H9 (cell line): ENCODE data around the gene GET3. TPM values are rescaled to one million over a fixed set of nuclear protein-coding genes. Genes with fewer than 3 reads are reported as not detected.

ENCODE experiments used
- DNase-seq: peaks from one replicate; pipeline ENCODE4 v3.0.0-alpha.2; 2017
- H2AFZ ChIP-seq: one replicate; pipeline ENCODE4 v1.6.1; 2013; ENCODE audit warnings: mild to moderate bottlenecking, low read length, control low read depth, moderate library complexity
- H2AK5ac ChIP-seq: 2 replicates; pipeline ENCODE4 v1.6.1; 2013; ENCODE audit warnings: low read length, control low read depth, mixed read lengths; ENCODE audit not compliant: insufficient read length
- H2BK120ac ChIP-seq: one replicate; pipeline ENCODE4 v1.6.1; 2013; ENCODE audit warnings: low read depth, mild to moderate bottlenecking, low read length, control low read depth, inconsistent platforms; ENCODE audit not compliant: poor library complexity, severe bottlenecking
- H2BK12ac ChIP-seq: 2 replicates; pipeline ENCODE4 v1.6.1; 2013; ENCODE audit warnings: low read length, control low read depth, mixed read lengths, low read depth; ENCODE audit not compliant: insufficient read length
- H2BK15ac ChIP-seq: 2 replicates; pipeline ENCODE4 v1.6.1; 2013; ENCODE audit warnings: low read depth, low read length, control low read depth
- H2BK20ac ChIP-seq: one replicate; pipeline ENCODE4 v1.6.1; 2013; ENCODE audit warnings: low read depth, mild to moderate bottlenecking, low read length, control low read depth, inconsistent platforms; ENCODE audit not compliant: poor library complexity, severe bottlenecking
- H2BK5ac ChIP-seq: 2 replicates; pipeline ENCODE4 v1.6.1; 2013; ENCODE audit warnings: low read length, control low read depth, mixed read lengths; ENCODE audit not compliant: insufficient read length
- H3K14ac ChIP-seq: 2 replicates; pipeline ENCODE4 v1.6.1; 2013; ENCODE audit warnings: low read length, control low read depth; ENCODE audit not compliant: insufficient read depth
- H3K18ac ChIP-seq: 2 replicates; pipeline ENCODE4 v1.6.1; 2013; ENCODE audit warnings: low read depth, mild to moderate bottlenecking, mixed read lengths, low read length, control low read depth; ENCODE audit not compliant: insufficient read length
- H3K23ac ChIP-seq: 2 replicates; pipeline ENCODE4 v1.6.1; 2013; ENCODE audit warnings: low read length, control low read depth, mixed read lengths, low read depth; ENCODE audit not compliant: insufficient read length
- H3K23me2 ChIP-seq: 2 replicates; pipeline ENCODE4 v1.6.1; 2013; ENCODE audit warnings: low read depth, mild to moderate bottlenecking, mixed read lengths, low read length, control low read depth; ENCODE audit not compliant: insufficient read length, poor library complexity, severe bottlenecking
- H3K27ac ChIP-seq: 2 replicates; pipeline ENCODE4 v1.5.1; 2013; ENCODE audit warnings: low read length, control low read depth, mixed read lengths, low read depth; ENCODE audit not compliant: insufficient read length
- H3K27me3 ChIP-seq: 2 replicates; pipeline ENCODE4 v1.6.1; 2013; ENCODE audit warnings: low read length, control low read depth, inconsistent platforms; ENCODE audit not compliant: insufficient read depth
- H3K4ac ChIP-seq: 2 replicates; pipeline ENCODE4 v1.6.1; 2013; ENCODE audit warnings: low read depth, mild to moderate bottlenecking, control low read depth, inconsistent platforms, low read length, moderate library complexity
- H3K4me1 ChIP-seq: 2 replicates; pipeline ENCODE4 v1.6.1; 2013; ENCODE audit warnings: low read length, control low read depth, inconsistent platforms; ENCODE audit not compliant: insufficient read depth
- H3K4me2 ChIP-seq: 2 replicates; pipeline ENCODE4 v1.6.1; 2013; ENCODE audit warnings: low read length, control low read depth, mixed read lengths; ENCODE audit not compliant: insufficient read length, insufficient read depth
- H3K56ac ChIP-seq: 2 replicates; pipeline ENCODE4 v1.6.1; 2013; ENCODE audit warnings: low read depth, mild to moderate bottlenecking, mixed read lengths, low read length, control low read depth; ENCODE audit not compliant: insufficient read length
- H3K79me1 ChIP-seq: 2 replicates; pipeline ENCODE4 v1.6.1; 2013; ENCODE audit warnings: low read depth, mild to moderate bottlenecking, moderate library complexity, low read length, control low read depth, inconsistent platforms; ENCODE audit not compliant: insufficient read depth, poor library complexity, severe bottlenecking
- H3K79me2 ChIP-seq: 2 replicates; pipeline ENCODE4 v1.6.1; 2013; ENCODE audit warnings: low read length, control low read depth, inconsistent platforms; ENCODE audit not compliant: insufficient read depth
- H3K9ac ChIP-seq: 2 replicates; pipeline ENCODE4 v1.6.1; 2013; ENCODE audit warnings: low read length, control low read depth, mixed read lengths; ENCODE audit not compliant: insufficient read length; ENCODE audit errors: extremely low read depth
- H3K9me3 ChIP-seq: one replicate; pipeline ENCODE4 v1.6.1; 2013; ENCODE audit warnings: low read depth, low read length, inconsistent platforms; ENCODE audit not compliant: control insufficient read depth
- H3T11ph ChIP-seq: one replicate; pipeline ENCODE4 v1.6.1; 2013; ENCODE audit warnings: mild to moderate bottlenecking, low read length, control low read depth, inconsistent platforms
- H4K20me1 ChIP-seq: one replicate; pipeline ENCODE4 v1.6.1; 2013; ENCODE audit not compliant: control insufficient read depth, insufficient read length, insufficient read depth
- H4K5ac ChIP-seq: 2 replicates; pipeline ENCODE4 v1.6.1; 2013; ENCODE audit warnings: low read depth, mild to moderate bottlenecking, mixed read lengths, low read length, control low read depth; ENCODE audit not compliant: insufficient read length
- H4K8ac ChIP-seq: replicated peaks from 2 replicates; pipeline ENCODE4 v1.6.1; 2013; ENCODE audit warnings: low read length, control low read depth, mixed read lengths, low read depth; ENCODE audit not compliant: insufficient read length
- H4K91ac ChIP-seq: 2 replicates; pipeline ENCODE4 v1.6.1; 2013; ENCODE audit warnings: low read depth, mild to moderate bottlenecking, moderate library complexity, mixed read lengths, low read length, control low read depth; ENCODE audit not compliant: insufficient read length
- H3K27ac Mint-ChIP-seq, 3 experiments: 2 replicates in 2 of 3; 3 replicates in 1 of 3; pipeline ENCODE4 v1.8.0; 2020 to 2021; ENCODE audit warnings: mixed read lengths in 3 of 3, mild to moderate bottlenecking in 1 of 3, moderate library complexity in 1 of 3
- H3K27me3 Mint-ChIP-seq: 2 replicates; pipeline ENCODE4 v1.8.0; 2021; ENCODE audit warnings: low read depth, mild to moderate bottlenecking, moderate library complexity, mixed read lengths
- H3K36me3 Mint-ChIP-seq, 3 experiments: 2 replicates in 2 of 3; 3 replicates in 1 of 3; pipeline ENCODE4 v1.8.0; 2020 to 2021; ENCODE audit warnings: low read depth in 3 of 3, mixed read lengths in 3 of 3; ENCODE audit not compliant: insufficient read depth in 1 of 3
- H3K4me1 Mint-ChIP-seq, 2 experiments: 2 replicates each; pipeline ENCODE4 v1.8.0; 2020; ENCODE audit warnings: mixed read lengths in 2 of 2
- H3K4me3 Mint-ChIP-seq, 2 experiments: 2 replicates in 1 of 2; 3 replicates in 1 of 2; pipeline ENCODE4 v1.8.0; 2020 to 2021; ENCODE audit warnings: mild to moderate bottlenecking in 2 of 2, mixed read lengths in 2 of 2, moderate library complexity in 1 of 2
- H3K9me3 Mint-ChIP-seq, 2 experiments: 2 replicates in 1 of 2; 3 replicates in 1 of 2; pipeline ENCODE4 v1.8.0; 2020; ENCODE audit warnings: mild to moderate bottlenecking in 2 of 2, mixed read lengths in 2 of 2, moderate library complexity in 1 of 2
- CTCF ChIP-seq: fragments of 200-600 bp; sonication (generic); conservative IDR thresholded peaks from 3 replicates; pipeline ENCODE4 v1.8.0; 2021; ENCODE audit warnings: antibody characterized with exemption, mild to moderate bottlenecking
- WGBS: extraction: QIAGEN DNeasy Blood & Tissue Kit; methylation state at CpG from one replicate; pipeline ENCODE4 v1.1.7; 2013; ENCODE audit warnings: missing lambda C conversion rate, low lambda C conversion rate, mixed read lengths; ENCODE audit not compliant: insufficient read length; ENCODE audit errors: extremely low coverage; 5-methylcytosine and 5-hydroxymethylcytosine counted together
- total RNA-seq: library from RNA; stranded (reverse); gene quantifications from 2 replicates; pipeline ENCODE4 v1.2.1, GENCODE V29; 2021

The GET3 gene
- total RNA-seq, 1 experiment from 2014 or later, result 81.6 TPM

GRCh38 chr19:12756150-12756883 is 19.0 kb downstream of the GET3 start:
- Mint-ChIP-seq H3K27ac (no peak overlapping the region), H3K27me3 (peaks cover 42% of the 10 kb centered on the region), H3K9me3 (peaks cover 0 to 3% of the 10 kb centered on the region in 2 experiments; a peak in 2 of 5 replicates), H3K36me3 (peaks cover 3 to 5% (median 3%) of the 10 kb centered on the region in 3 experiments; a peak in 4 of 7 replicates), H3K4me1 (peaks cover 15 to 17% of the 10 kb centered on the region in 2 experiments), H3K4me3 (peak overlapping the region in 1 of 2 experiments; percentile 27; a peak in 1 of 5 replicates)
- H3K18ac ChIP-seq, result no peak overlapping the region
- no peak overlapping the region for H2BK12ac ChIP-seq
- no peak overlapping the region for H2BK15ac ChIP-seq
- no peak overlapping the region for H4K91ac ChIP-seq
- no peak overlapping the region for H2BK20ac ChIP-seq
- H2AK5ac ChIP-seq, result no peak overlapping the region
- H4K20me1 ChIP-seq, result no peaks in the 10 kb centered on the region
- no peaks in the 10 kb centered on the region for H3K9me3 ChIP-seq
- no peak overlapping the region for H2AFZ ChIP-seq
- no peak overlapping the region for H3K27ac ChIP-seq
- WGBS, result no CpG with 5 or more reads among the region's 19 CpGs
- no peak overlapping the region for H4K5ac ChIP-seq
- no peak overlapping the region for H2BK5ac ChIP-seq
- no peak overlapping the region for H3K9ac ChIP-seq
- H4K8ac ChIP-seq, result no peak overlapping the region
- H3T11ph ChIP-seq, result no peak overlapping the region
- no peaks in the 10 kb centered on the region for H3K27me3 ChIP-seq
- H3K79me1 ChIP-seq, result no peaks in the 10 kb centered on the region
- no peaks in the 10 kb centered on the region for H3K4me1 ChIP-seq
- no peak overlapping the region for H3K14ac ChIP-seq
- no peak overlapping the region for H3K4me2 ChIP-seq
- no peak overlapping the region for H2BK120ac ChIP-seq
- H3K23ac ChIP-seq, result no peak overlapping the region
- DNase-seq, result no peak
- no peaks in the 10 kb centered on the region for H3K79me2 ChIP-seq
- no peak overlapping the region for H3K4ac ChIP-seq
- peaks cover 6% of the 10 kb centered on the region for H3K23me2 ChIP-seq
- no peak for TF ChIP-seq CTCF
- no peak overlapping the region for H3K56ac ChIP-seq
